ENCODE data around the gene VSTM5.

The VSTM5 gene

DNA sequence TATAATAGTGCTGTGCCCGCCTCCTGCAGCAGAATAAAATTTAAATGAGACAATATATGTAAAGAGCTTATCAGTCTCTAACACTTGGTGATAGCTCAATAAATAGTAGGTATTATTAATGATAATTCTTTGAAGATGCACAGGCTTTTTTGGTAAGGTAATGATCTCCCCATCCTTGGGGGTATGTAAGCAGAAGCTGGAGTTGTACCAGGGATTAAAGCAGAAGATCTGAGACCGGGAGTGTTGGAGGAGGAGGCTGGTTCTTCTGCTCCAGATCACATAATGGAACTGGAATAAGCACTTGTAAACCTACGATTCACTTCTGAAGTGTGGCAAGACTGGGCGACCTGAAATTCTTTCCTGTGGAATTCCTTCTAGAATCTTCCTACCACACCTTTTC is 8.4 kb downstream of the VSTM5 start:
- no peak for FAIRE-seq

DNA sequence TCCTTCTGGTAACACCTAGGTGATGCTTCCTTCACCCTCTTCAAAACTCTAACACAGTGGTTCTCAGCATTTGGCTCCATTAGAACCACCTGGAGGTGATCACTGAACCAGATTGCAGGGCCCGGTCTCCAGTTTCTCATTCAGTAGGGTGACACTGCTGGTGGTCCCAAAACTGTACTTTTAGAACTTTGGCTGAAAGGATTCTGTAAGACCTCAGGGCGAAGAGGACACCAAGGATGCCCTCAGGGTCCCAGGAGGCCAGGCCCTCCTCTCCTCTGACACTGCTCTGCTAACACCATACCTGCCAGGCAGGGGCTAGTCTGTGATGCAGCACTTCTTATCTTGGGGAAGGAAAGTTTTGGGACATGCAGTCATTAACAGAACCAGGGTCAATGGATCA is 9.0 kb downstream of the VSTM5 start:
- no peak for FAIRE-seq

DNA sequence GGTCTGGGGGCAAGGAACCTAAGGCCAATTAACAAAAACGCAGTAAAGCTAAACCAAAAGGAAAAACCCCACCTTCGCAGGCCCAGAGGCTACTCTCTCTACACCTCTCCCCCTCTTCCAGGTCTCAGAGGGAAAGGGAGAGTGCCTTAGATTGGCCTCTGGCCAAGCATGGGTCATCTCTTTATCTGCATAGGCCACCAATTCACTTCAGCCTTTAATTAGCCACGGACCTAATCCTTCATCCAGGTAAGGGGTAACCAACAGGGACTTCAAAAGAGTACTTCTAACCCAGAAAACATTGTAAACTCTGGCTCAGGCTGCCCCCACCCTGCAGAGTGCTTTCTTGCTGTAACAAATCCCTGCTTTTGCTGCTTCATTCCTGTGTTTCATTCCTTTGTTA is 9.4 kb downstream of the VSTM5 start:
- no peak for FAIRE-seq

DNA sequence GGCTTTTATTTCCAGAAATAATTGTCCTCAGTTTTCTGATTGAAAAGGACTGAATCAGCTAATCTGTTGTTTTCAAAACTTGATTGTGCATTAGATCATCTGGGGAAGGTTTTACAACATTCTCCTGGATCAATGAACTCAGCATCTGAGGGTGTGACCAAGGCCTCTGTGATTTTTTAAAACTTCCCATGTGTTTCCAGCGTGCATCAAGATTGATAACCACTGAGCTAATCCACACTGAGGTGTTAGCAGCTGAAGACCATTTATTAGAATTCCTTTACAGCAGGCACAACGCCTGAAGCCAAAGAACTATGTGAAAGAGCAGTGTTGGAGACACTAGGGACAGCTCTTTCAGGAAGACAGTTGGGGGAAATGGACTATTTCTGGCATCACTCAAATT is 10.2 kb downstream of the VSTM5 start:
- FAIRE-seq, result no peak

DNA sequence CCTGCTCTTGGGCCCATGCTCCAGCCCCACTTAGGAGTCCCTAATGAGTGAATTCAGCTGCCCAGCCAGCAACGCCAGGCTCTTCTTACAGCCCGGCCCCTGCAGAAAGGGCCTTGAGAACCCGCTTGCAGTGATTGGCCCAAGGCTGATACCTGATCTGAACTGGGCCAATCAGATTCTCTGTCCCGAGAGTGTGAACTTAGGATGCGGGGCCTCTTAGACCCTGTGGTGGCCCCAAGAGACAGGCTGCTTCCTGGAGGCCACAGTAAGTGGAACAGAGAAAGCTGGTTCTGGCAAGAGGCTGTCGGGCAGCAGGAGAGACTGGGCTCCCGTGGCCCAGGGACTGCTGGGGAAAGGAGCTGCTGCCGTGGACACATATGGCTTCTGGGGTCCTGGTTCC is 11.5 kb downstream of the VSTM5 start:
- FAIRE-seq, result no peak

DNA sequence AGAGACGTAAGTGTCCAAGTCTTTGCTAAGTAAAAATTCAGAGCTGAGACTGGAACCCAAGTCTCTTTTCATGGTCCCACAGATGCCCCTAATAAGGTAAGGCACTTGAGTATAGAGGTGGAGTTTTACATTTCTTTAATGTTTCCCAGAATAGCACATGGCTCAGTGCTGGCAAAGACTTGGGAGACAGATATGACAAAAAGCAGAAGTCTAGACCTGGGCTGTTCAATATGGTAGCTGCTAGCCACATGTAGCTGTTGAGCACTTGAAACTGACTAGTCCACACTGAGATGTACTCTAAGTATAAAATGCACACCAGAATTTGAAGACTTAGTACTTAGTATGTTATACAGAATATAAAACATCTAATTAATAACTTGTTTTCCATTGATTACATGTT is 17.6 kb downstream of the VSTM5 start:
- FAIRE-seq, result no peak

DNA sequence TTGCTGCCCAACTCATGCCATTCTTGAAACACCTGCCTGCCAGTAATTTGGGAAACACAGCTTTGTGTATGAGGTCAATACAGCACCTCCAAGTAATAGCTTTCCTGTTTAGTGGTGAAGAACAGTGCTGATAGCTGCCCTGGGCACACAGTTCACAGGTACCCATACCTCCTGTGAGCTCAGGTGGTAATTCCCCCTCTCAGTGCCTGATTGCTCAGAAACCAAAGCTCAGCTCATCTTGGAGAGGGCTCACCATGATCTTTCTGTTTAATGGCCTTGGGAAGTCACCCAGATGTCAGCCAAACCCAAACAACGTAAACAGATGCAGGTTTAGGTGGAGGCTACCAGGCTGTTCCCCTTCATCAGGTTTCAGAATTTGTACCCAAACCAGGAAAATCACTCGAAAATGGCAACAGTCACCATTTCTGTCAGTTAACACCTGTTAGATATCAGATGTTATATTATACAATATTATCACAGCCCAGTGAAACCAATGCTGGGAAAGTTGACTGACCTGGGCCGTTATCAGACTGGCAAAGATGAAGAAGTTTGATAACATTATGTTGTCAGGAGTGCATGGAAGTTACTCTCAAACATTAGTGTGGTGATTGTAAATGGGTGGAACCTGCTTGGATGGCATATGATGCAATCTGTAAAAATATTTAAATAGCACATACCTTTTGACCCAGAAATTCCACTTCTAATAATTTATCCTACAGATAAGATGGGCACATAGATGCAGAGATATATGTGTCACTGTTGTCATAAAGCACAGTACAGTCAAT is 18.9 kb downstream of the VSTM5 start:
- FAIRE-seq, result no peak

DNA sequence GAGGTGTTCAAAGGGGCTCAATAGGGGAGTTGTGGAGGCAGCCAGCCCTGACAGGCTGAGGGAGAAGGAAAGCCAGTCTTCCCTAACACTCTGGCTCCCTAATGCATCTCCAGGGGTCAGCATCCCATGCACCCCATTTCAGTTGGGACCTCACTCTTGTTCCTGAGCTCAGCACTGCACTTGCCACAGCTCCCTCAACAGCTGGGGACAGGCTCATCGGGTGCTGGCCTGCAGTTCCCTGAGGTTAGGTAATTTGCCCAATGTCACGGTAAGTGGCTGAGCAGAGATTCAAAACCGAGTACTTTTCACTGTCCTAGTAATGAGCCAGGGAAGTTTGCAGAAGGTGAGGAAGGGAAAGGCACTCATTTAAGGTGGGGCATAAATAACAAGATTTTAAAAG is 20.8 kb downstream of the VSTM5 start:
- no peak for FAIRE-seq

DNA sequence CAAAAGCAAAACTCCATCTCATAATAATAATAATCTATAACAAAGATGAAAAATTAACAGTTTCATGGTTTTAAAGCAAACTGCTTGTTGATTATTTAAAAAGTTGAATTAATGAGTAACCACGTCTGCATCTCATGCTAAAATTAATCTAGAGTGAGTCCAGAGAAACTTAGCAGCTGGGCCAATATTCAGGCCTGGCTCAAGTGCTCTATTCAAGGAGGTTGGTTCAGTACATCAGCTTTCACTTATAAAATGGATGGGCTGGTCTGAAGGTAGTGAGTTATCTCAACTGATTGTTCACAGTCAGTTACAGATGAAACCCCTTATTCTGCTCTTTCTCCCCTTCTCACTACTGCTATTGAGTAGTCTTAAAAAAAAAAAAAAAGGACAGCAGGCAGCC is 23.1 kb downstream of the VSTM5 start:
- no peak for FAIRE-seq

DNA sequence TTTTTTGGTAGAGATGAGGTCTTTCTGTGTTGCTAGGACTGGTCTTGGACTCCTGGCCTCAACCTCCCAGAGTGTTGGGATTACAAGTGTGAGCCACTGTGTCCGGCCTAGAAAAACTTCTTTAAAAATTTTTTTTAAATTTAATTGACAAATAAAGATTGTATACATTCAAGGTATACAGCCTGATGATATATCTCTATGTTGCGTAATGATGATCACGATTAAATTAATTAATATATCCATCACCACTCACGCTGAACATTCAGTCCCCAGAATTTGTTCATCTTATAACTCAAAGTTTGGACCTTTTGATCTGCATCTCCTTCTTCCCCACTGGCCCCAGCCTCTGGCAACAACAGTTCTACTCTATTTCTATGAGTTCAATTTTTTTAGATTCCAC is 27.2 kb downstream of the VSTM5 start:
- no peak for FAIRE-seq

DNA sequence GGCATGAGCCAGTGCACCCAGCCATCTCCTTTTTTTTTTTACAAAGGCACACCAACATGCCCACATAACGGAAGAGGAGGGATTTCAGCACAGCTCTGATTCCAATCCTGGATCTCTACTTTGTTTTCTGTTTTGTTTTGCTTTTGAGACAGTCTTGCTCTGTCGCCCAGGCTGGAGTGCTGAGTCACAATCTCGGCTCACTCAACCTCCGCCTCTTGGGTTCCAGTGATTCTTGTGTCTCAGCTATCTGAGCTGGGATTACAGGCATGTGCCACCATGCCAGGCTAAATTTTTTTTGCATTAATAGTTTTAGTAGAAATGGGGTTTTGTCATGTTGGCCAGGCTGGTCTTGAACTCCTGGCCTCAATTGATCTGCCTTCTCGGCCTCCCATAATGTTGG is 28.1 kb downstream of the VSTM5 start:
- FAIRE-seq, result no peak

DNA sequence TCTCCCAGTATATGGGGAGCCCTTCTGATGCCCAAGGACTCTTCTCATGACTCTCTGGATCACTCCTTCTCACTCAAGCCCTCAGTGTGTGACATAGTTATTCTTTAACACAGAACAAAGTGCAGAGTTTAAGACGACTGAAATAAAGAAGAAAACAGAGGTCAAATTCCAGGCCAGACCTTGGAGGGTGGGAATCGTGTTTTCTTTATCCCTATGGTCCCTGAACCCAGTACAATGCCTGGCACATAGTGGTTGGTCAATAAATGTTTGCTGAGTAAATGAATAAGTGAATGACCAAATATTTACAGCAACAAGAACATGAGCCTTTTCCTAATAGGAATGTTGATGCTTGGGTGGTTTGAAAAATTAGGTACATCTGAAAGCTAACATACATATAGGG is 28.8 kb downstream of the VSTM5 start:
- no peak for FAIRE-seq

DNA sequence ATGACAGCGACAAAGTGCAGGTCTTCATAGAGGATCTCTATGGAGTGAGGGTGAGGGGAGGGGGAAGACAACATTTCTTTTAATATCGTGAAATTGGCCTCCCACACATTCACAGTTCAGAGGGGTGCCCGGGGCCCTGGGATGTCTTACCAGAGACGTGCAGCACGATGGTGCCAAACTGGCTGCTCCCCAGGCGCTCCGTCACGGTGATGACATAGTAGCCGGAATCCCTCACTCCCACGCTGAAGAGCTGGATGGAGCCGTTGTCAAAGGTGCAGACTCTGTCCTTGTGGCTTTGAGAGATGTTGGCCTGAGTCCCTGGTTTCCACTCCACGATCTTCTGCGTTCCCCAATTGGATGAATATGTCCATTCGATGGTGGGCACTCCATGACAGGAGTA is 29.6 kb downstream of the VSTM5 start:
- FAIRE-seq, result no peak

DNA sequence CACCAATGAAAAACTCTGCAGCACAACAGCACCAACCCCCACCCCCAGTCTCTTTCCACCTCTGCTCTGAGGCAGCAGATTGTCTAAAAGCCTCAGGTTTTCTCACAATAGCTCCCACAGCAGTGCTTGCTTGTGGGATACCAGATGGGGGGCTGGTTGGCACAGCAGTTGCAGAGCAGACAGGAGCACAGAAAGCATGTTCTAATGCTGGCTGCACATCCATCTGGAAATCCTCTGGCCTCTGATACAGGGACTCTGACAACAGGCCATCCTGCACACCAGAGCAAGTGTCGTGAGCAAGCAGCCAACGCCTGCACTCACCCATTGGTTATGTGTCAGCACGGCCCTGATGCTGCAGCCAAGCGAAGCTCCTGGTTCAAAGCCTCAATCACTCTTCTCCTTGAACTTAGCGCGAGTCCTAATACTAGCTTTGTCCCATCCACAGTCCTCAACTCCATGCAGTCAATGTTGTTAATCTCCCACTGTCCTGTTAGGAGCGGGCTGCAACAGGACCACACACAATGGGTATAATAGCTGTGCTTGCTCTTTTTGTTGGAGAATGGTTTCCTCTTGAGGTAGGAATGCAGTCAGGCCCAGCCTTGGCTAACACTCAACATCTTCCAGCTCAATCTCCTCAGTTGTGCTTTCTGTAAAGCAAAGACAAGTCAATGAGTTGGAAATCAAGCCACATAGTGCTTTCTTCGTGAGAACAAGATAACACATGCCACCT is 30.3 kb downstream of the VSTM5 start:
- no peak for FAIRE-seq

DNA sequence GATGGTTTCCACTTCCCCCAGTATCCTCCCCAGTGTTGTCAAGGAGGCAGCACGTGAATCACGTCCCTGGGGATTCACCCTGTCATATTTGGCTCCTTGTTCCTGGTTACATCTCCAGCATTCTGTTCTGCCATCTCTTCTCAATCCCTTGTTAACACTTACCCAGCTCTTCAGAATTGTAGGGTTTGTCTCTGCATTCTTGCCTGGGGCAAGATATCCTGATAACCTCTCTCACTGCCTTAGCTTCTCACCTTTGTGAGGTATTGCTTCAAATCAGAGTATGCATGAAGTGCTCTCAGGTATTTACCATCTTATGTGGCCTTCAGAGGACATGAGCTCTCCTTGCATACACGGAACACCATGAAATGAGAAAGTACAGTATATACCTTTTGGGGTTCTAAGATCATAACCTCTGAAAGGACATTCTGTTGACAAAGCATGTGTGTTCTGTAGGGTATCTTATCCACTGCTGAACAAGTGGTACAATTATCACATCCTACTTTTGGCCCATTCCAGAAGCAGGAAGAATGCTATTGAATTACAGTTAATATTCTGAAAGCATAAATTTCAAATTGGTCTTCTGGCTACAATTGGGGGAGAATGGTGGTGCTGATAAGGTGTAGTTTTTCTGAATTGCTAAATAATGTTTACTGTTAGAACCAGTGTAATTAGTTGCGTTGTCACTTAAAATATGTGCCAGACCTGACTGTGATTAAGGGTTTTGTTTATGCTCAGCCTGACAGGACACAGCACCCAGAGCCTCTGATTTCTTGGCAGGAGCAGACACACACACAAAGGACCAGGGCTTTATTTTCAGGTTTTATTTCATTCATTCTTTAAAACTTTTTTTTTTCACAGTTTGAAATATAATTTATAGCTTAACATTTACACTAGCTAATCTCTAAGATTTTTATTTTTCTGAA is 32.7 kb downstream of the VSTM5 start:
- no peak for FAIRE-seq

DNA sequence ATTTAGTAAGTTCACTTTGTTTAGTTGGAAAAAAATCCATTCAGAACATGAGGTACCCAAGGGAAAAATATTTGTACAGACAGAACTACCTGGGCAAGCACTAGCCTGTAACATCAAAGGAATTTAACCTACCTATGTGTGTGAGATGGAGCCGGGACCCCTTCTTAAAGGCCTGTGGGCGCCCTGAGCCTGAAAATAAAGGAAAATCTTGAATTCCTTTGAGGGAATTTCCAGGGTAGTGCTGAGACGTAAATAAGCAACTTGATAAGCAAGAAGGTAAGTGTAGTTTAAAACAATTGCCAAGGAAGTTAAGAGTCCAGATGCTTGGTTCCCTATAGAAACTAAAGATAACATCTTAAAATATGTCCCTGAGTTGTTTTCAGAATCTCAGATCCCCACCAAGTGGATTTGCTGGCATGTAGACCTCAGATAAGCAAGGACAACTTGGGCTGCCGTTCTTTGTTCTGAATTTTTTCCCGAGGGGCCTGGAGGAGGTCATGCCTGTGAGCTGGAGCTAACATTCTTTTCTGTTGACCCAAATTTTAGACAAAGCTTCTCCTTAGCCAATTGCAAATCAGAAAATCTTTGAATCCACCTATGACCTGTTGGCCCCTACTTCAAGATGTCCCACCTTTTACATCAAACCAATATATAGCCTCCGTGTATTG is 35.3 kb downstream of the VSTM5 start:
- FAIRE-seq, result no peak

DNA sequence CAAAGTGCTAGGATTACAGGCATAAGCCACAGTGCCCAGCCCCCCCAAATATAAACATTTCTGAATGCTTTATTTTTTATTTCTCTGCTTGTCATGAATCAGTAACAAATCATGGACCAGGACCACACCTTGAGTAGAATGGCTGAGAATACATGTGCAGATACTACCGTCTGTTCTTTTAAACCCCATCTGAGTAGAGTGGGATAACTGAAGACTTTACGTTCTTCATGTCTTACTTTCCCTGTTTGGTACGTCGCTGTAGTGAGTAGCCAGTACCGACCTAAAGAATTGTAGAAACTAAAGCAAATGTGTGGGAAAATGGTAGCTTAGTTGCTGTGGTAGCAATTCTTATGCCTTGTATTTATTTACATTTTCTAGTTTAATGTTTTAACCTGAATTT is 36.4 kb downstream of the VSTM5 start:
- FAIRE-seq, result no peak

DNA sequence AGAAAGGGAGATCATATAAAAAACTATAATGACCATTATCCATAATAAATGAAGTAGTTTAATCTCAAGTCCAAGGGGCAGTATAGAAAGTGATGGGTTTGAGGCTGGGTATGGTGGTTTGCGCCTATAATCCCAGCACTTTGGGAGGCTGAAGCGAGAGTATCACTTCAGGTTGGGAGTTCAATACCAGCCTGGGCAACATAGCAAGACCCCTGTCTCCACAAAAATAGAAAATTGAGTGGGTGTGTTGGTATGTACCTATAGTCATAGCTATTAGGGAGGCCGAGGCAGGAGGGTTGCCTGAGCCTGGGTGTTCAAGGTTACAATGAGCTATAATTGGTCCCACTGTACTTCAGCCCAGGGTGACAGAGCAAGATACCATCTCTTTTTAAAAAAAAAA is 42.4 kb downstream of the VSTM5 start:
- FAIRE-seq, result no peak

DNA sequence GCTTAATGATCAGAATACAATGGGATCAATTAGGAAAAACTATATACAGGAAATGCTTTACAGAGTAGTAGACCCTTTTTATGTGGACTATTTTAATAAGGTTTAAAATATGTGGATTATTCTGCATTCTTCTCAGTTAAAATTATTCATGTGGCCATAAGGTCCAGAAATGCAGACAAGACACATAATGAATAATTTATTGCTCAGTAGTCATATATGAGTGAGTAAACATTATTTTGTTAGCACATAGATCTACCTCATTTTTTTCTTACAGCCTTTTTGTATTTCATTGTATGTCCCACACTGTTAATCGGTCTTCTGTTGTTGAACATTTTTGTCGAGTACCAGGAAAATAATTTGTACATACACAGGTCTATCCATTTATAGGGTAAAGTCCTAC is 45.5 kb downstream of the VSTM5 start:
- FAIRE-seq, result no peak

DNA sequence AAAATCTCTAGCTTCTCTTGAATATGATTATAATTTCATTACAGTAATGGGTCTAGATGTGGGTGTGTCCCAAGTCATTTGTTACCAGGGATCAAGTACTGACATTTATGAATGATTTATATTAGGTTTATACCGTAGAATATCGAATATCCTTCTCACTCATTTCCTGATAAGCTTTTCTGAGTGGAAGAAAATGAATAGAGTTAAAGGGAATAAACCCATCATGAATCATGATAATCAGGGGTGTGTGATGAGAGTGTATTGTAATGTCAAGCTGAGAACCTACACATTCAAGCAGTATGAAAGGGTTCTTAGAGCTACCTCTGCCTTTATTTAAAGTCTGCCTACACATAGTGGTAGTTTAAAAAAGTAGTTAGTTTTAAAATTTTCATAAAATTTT is 49.1 kb downstream of the VSTM5 start:
- FAIRE-seq, result no peak

DNA sequence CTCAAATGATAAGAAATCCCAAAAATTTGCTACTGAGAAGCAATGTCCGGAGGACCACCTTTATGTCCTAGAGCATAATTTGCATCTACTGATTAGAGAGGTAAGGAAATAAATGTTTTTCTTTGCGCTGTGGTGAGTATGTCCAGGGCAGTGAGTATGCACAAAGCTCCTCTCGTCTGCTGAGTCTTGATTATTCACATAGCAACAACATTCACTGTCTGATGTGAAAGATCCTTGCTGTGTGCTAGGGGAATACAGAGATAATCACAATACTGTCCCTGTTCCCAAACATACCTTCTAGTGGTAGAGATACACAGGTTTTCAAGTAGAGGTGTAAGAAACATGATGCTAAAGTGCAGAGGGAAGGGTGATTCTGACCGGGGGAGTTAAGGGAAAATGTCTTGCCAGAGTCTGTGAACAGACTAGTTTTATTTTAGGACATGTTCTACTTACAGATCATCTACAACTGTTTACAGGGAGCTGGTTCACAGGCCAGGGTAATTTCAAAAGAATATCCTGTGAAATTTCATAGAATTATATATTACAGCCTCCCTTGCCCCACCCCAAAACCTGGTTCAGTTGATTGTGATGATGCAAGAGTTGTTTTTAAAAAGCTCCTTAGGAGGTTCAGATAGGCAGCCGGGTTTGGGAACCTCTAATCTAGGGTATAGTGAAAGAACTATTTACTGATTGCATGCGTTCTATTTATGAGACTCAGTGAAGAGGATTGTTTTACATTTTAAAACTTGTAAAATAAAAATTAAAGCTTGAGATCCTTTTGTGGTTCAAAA is 53.8 kb downstream of the VSTM5 start:
- no peak for FAIRE-seq

DNA sequence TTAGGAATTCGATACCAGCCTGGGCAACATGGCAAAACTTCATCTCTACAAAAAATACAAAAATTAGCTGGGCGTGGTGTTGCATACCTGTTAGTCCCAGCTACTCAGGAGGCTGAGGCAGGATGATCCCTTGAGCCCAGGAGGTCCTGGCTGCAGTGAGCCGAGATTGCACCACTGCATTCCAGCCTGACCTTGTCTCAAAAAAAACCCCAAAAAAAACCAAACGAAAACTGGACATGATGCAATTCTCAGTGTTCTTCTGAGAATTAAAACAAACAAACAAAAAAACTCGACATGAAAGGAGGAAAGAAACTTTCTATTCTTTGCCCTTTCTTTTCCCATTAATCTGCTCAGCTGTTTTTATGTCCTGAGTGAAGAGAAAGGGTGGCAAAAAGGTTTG is 58.9 kb downstream of the VSTM5 start:
- FAIRE-seq, result no peak
